H9 (cell line): Measurements from ENCODE around the gene LATS2. TPM values are rescaled to one million over a fixed set of nuclear protein-coding genes. Genes with fewer than 3 reads are reported as not detected.

Source experiments
- DNase-seq: peaks from one replicate; pipeline ENCODE4 v3.0.0-alpha.2; 2017
- H2AFZ ChIP-seq: one replicate; pipeline ENCODE4 v1.6.1; 2013; ENCODE audit warnings: mild to moderate bottlenecking, low read length, control low read depth, moderate library complexity
- H2AK5ac ChIP-seq: 2 replicates; pipeline ENCODE4 v1.6.1; 2013; ENCODE audit warnings: low read length, control low read depth, mixed read lengths; ENCODE audit not compliant: insufficient read length
- H2BK120ac ChIP-seq: one replicate; pipeline ENCODE4 v1.6.1; 2013; ENCODE audit warnings: low read depth, mild to moderate bottlenecking, low read length, control low read depth, inconsistent platforms; ENCODE audit not compliant: poor library complexity, severe bottlenecking
- H2BK12ac ChIP-seq: 2 replicates; pipeline ENCODE4 v1.6.1; 2013; ENCODE audit warnings: low read length, control low read depth, mixed read lengths, low read depth; ENCODE audit not compliant: insufficient read length
- H2BK15ac ChIP-seq: 2 replicates; pipeline ENCODE4 v1.6.1; 2013; ENCODE audit warnings: low read depth, low read length, control low read depth
- H2BK20ac ChIP-seq: one replicate; pipeline ENCODE4 v1.6.1; 2013; ENCODE audit warnings: low read depth, mild to moderate bottlenecking, low read length, control low read depth, inconsistent platforms; ENCODE audit not compliant: poor library complexity, severe bottlenecking
- H2BK5ac ChIP-seq: 2 replicates; pipeline ENCODE4 v1.6.1; 2013; ENCODE audit warnings: low read length, control low read depth, mixed read lengths; ENCODE audit not compliant: insufficient read length
- H3K14ac ChIP-seq: 2 replicates; pipeline ENCODE4 v1.6.1; 2013; ENCODE audit warnings: low read length, control low read depth; ENCODE audit not compliant: insufficient read depth
- H3K18ac ChIP-seq: 2 replicates; pipeline ENCODE4 v1.6.1; 2013; ENCODE audit warnings: low read depth, mild to moderate bottlenecking, mixed read lengths, low read length, control low read depth; ENCODE audit not compliant: insufficient read length
- H3K23ac ChIP-seq: 2 replicates; pipeline ENCODE4 v1.6.1; 2013; ENCODE audit warnings: low read length, control low read depth, mixed read lengths, low read depth; ENCODE audit not compliant: insufficient read length
- H3K23me2 ChIP-seq: 2 replicates; pipeline ENCODE4 v1.6.1; 2013; ENCODE audit warnings: low read depth, mild to moderate bottlenecking, mixed read lengths, low read length, control low read depth; ENCODE audit not compliant: insufficient read length, poor library complexity, severe bottlenecking
- H3K27ac ChIP-seq: 2 replicates; pipeline ENCODE4 v1.5.1; 2013; ENCODE audit warnings: low read length, control low read depth, mixed read lengths, low read depth; ENCODE audit not compliant: insufficient read length
- H3K27me3 ChIP-seq: 2 replicates; pipeline ENCODE4 v1.6.1; 2013; ENCODE audit warnings: low read length, control low read depth, inconsistent platforms; ENCODE audit not compliant: insufficient read depth
- H3K4ac ChIP-seq: 2 replicates; pipeline ENCODE4 v1.6.1; 2013; ENCODE audit warnings: low read depth, mild to moderate bottlenecking, control low read depth, inconsistent platforms, low read length, moderate library complexity
- H3K4me1 ChIP-seq: 2 replicates; pipeline ENCODE4 v1.6.1; 2013; ENCODE audit warnings: low read length, control low read depth, inconsistent platforms; ENCODE audit not compliant: insufficient read depth
- H3K4me2 ChIP-seq: 2 replicates; pipeline ENCODE4 v1.6.1; 2013; ENCODE audit warnings: low read length, control low read depth, mixed read lengths; ENCODE audit not compliant: insufficient read length, insufficient read depth
- H3K56ac ChIP-seq: 2 replicates; pipeline ENCODE4 v1.6.1; 2013; ENCODE audit warnings: low read depth, mild to moderate bottlenecking, mixed read lengths, low read length, control low read depth; ENCODE audit not compliant: insufficient read length
- H3K79me1 ChIP-seq: 2 replicates; pipeline ENCODE4 v1.6.1; 2013; ENCODE audit warnings: low read depth, mild to moderate bottlenecking, moderate library complexity, low read length, control low read depth, inconsistent platforms; ENCODE audit not compliant: insufficient read depth, poor library complexity, severe bottlenecking
- H3K79me2 ChIP-seq: 2 replicates; pipeline ENCODE4 v1.6.1; 2013; ENCODE audit warnings: low read length, control low read depth, inconsistent platforms; ENCODE audit not compliant: insufficient read depth
- H3K9ac ChIP-seq: 2 replicates; pipeline ENCODE4 v1.6.1; 2013; ENCODE audit warnings: low read length, control low read depth, mixed read lengths; ENCODE audit not compliant: insufficient read length; ENCODE audit errors: extremely low read depth
- H3K9me3 ChIP-seq: one replicate; pipeline ENCODE4 v1.6.1; 2013; ENCODE audit warnings: low read depth, low read length, inconsistent platforms; ENCODE audit not compliant: control insufficient read depth
- H3T11ph ChIP-seq: one replicate; pipeline ENCODE4 v1.6.1; 2013; ENCODE audit warnings: mild to moderate bottlenecking, low read length, control low read depth, inconsistent platforms
- H4K20me1 ChIP-seq: one replicate; pipeline ENCODE4 v1.6.1; 2013; ENCODE audit not compliant: control insufficient read depth, insufficient read length, insufficient read depth
- H4K5ac ChIP-seq: 2 replicates; pipeline ENCODE4 v1.6.1; 2013; ENCODE audit warnings: low read depth, mild to moderate bottlenecking, mixed read lengths, low read length, control low read depth; ENCODE audit not compliant: insufficient read length
- H4K8ac ChIP-seq: replicated peaks from 2 replicates; pipeline ENCODE4 v1.6.1; 2013; ENCODE audit warnings: low read length, control low read depth, mixed read lengths, low read depth; ENCODE audit not compliant: insufficient read length
- H4K91ac ChIP-seq: 2 replicates; pipeline ENCODE4 v1.6.1; 2013; ENCODE audit warnings: low read depth, mild to moderate bottlenecking, moderate library complexity, mixed read lengths, low read length, control low read depth; ENCODE audit not compliant: insufficient read length
- H3K27ac Mint-ChIP-seq, 3 experiments: 2 replicates in 2 of 3; 3 replicates in 1 of 3; pipeline ENCODE4 v1.8.0; 2020 to 2021; ENCODE audit warnings: mixed read lengths in 3 of 3, mild to moderate bottlenecking in 1 of 3, moderate library complexity in 1 of 3
- H3K27me3 Mint-ChIP-seq: 2 replicates; pipeline ENCODE4 v1.8.0; 2021; ENCODE audit warnings: low read depth, mild to moderate bottlenecking, moderate library complexity, mixed read lengths
- H3K36me3 Mint-ChIP-seq, 3 experiments: 2 replicates in 2 of 3; 3 replicates in 1 of 3; pipeline ENCODE4 v1.8.0; 2020 to 2021; ENCODE audit warnings: low read depth in 3 of 3, mixed read lengths in 3 of 3; ENCODE audit not compliant: insufficient read depth in 1 of 3
- H3K4me1 Mint-ChIP-seq, 2 experiments: 2 replicates each; pipeline ENCODE4 v1.8.0; 2020; ENCODE audit warnings: mixed read lengths in 2 of 2
- H3K4me3 Mint-ChIP-seq, 2 experiments: 2 replicates in 1 of 2; 3 replicates in 1 of 2; pipeline ENCODE4 v1.8.0; 2020 to 2021; ENCODE audit warnings: mild to moderate bottlenecking in 2 of 2, mixed read lengths in 2 of 2, moderate library complexity in 1 of 2
- H3K9me3 Mint-ChIP-seq, 2 experiments: 2 replicates in 1 of 2; 3 replicates in 1 of 2; pipeline ENCODE4 v1.8.0; 2020; ENCODE audit warnings: mild to moderate bottlenecking in 2 of 2, mixed read lengths in 2 of 2, moderate library complexity in 1 of 2
- CTCF ChIP-seq: fragments of 200-600 bp; sonication (generic); conservative IDR thresholded peaks from 3 replicates; pipeline ENCODE4 v1.8.0; 2021; ENCODE audit warnings: antibody characterized with exemption, mild to moderate bottlenecking
- WGBS: extraction: QIAGEN DNeasy Blood & Tissue Kit; methylation state at CpG from one replicate; pipeline ENCODE4 v1.1.7; 2013; ENCODE audit warnings: missing lambda C conversion rate, low lambda C conversion rate, mixed read lengths; ENCODE audit not compliant: insufficient read length; ENCODE audit errors: extremely low coverage; 5-methylcytosine and 5-hydroxymethylcytosine counted together
- total RNA-seq: library from RNA; stranded (reverse); gene quantifications from 2 replicates; pipeline ENCODE4 v1.2.1, GENCODE V29; 2021

The LATS2 gene
- total RNA-seq, 1 experiment from 2014 or later = 20.0 TPM

- H3K4me2 ChIP-seq = no peak overlapping the region
- no peaks in the 10 kb centered on the region for H3K27me3 ChIP-seq
- no peak overlapping the region for H3T11ph ChIP-seq
- no CpG with 5 or more reads among the region's 16 CpGs for WGBS
- H3K9me3 ChIP-seq = no peaks in the 10 kb centered on the region
- Mint-ChIP-seq H3K27me3 (peaks cover 7% of the 10 kb centered on the region), H3K4me3 (no peak overlapping the region), H3K27ac (peak overlapping the region in 1 of 3 experiments; percentile 87; a peak in 1 of 7 replicates), H3K36me3 (peaks cover 0 to 3% (median 0%) of the 10 kb centered on the region in 3 experiments; a peak in 1 of 7 replicates), H3K9me3 (peaks cover 0 to 3% of the 10 kb centered on the region in 2 experiments; a peak in 4 of 5 replicates), H3K4me1 (peaks cover 9 to 15% of the 10 kb centered on the region in 2 experiments)
- H2BK120ac ChIP-seq = no peak overlapping the region
- H4K20me1 ChIP-seq = no peaks in the 10 kb centered on the region
- DNase-seq = no peak
- TF ChIP-seq CTCF = no peak
- H2AK5ac ChIP-seq = no peak overlapping the region
- no peak overlapping the region for H2AFZ ChIP-seq
- H4K5ac ChIP-seq = no peak overlapping the region
- no peak overlapping the region for H3K56ac ChIP-seq
- no peaks in the 10 kb centered on the region for H3K79me1 ChIP-seq
- no peak overlapping the region for H2BK20ac ChIP-seq
- H3K9ac ChIP-seq = no peak overlapping the region
- H3K4me1 ChIP-seq = no peaks in the 10 kb centered on the region
- no peak overlapping the region for H3K18ac ChIP-seq
- H3K23me2 ChIP-seq = no peaks in the 10 kb centered on the region
- no peaks in the 10 kb centered on the region for H3K79me2 ChIP-seq
- H4K8ac ChIP-seq = no peak overlapping the region
- no peak overlapping the region for H3K4ac ChIP-seq
- no peak overlapping the region for H2BK5ac ChIP-seq
- H2BK12ac ChIP-seq = no peak overlapping the region
- H3K14ac ChIP-seq = no peak overlapping the region
- no peak overlapping the region for H4K91ac ChIP-seq
- no peak overlapping the region for H3K27ac ChIP-seq
- H3K23ac ChIP-seq = no peak overlapping the region
- no peak overlapping the region for H2BK15ac ChIP-seq
These were observed 108.0 kb downstream of the LATS2 start for GRCh38 chr13:20953245-20953931.
